ENCODE measurements around the gene COL6A1.

The COL6A1 gene

GRCh38 chr21:45983981-45984551, 2.5 kb downstream of the COL6A1 start:
- DNase-seq, result no peak

GRCh38 chr21:45984584-45985095, 3.1 kb downstream of the COL6A1 start:
- no peak for DNase-seq

GRCh38 chr21:45985471-45986315, 4.1 kb downstream of the COL6A1 start:
- DNase-seq, result no peak

GRCh38 chr21:45986316-45987051, 4.9 kb downstream of the COL6A1 start:
- DNase-seq, result no peak

GRCh38 chr21:45987121-45987711, 5.6 kb downstream of the COL6A1 start:
- no peak for DNase-seq

- no peak for DNase-seq
Observed at GRCh38 chr21:45988366-45989347, 7.1 kb downstream of the COL6A1 start.

- DNase-seq, result no peak
Observed at GRCh38 chr21:45989355-45990048, 7.9 kb downstream of the COL6A1 start.

GRCh38 chr21:45990049-45990711, 8.6 kb downstream of the COL6A1 start:
- no peak for DNase-seq

GRCh38 chr21:45990741-45991605, 9.4 kb downstream of the COL6A1 start:
- DNase-seq, result no peak

GRCh38 chr21:45991606-45992300, 10.2 kb downstream of the COL6A1 start:
- DNase-seq, result no peak

- no peak for DNase-seq
Observed at GRCh38 chr21:45992301-45993209, 11.0 kb downstream of the COL6A1 start.

GRCh38 chr21:45993210-45994085, 11.9 kb downstream of the COL6A1 start:
- no peak for DNase-seq

- DNase-seq, result peak in 1 of 2 donors; percentile 0
Observed at GRCh38 chr21:45994086-45994661, 12.6 kb downstream of the COL6A1 start.

GRCh38 chr21:45994759-45995685, 13.5 kb downstream of the COL6A1 start:
- no peak for DNase-seq

GRCh38 chr21:45995686-45996179, 14.2 kb downstream of the COL6A1 start:
- peak in 1 of 2 donors; percentile 0 for DNase-seq
